MM.1S (cell line): ENCODE data around the gene KCNJ16.

Experiments used
- EZH2 ChIP-seq: fragments of 300-600 bp; sonication (generic); optimal IDR thresholded peaks from 2 replicates; pipeline ENCODE3; 2017; ENCODE audit warnings: low read depth, mild to moderate bottlenecking, antibody characterized with exemption, low read length, mixed read lengths
- EZH2phosphoT487 ChIP-seq: fragments of 300-600 bp; sonication (generic); IDR thresholded peaks from 2 replicates; pipeline ENCODE4 v1.6.1; 2018; ENCODE audit warnings: antibody characterized with exemption, low read length
- TF ChIP-seq, protein P1 (sequence below): fragments of 300-600 bp; sonication (generic); IDR thresholded peaks from 2 replicates; pipeline ENCODE4 v1.5.1; 2016; ENCODE audit warnings: antibody characterized with exemption, low read length, mixed read lengths

DNA sequence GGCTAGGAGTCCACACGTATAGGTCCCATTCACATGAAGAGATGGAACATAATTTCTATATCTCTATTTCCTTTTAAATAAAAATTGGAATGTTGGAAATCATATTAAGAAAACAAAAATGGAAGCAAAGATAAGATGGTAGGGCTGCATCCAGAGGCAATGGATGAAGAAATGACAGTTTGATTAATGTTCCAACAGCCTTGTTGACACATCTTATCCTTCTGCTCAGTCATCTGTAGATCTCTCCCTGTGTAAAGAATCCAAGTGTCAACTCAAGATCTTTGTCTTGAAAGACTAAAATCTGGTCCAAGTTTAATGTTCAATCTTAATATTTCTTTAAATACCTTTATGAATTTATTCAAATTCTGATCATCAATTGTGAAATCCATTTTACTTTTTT is 86.5 kb downstream of the KCNJ16 start:
- TF ChIP-seq, protein P1, sequence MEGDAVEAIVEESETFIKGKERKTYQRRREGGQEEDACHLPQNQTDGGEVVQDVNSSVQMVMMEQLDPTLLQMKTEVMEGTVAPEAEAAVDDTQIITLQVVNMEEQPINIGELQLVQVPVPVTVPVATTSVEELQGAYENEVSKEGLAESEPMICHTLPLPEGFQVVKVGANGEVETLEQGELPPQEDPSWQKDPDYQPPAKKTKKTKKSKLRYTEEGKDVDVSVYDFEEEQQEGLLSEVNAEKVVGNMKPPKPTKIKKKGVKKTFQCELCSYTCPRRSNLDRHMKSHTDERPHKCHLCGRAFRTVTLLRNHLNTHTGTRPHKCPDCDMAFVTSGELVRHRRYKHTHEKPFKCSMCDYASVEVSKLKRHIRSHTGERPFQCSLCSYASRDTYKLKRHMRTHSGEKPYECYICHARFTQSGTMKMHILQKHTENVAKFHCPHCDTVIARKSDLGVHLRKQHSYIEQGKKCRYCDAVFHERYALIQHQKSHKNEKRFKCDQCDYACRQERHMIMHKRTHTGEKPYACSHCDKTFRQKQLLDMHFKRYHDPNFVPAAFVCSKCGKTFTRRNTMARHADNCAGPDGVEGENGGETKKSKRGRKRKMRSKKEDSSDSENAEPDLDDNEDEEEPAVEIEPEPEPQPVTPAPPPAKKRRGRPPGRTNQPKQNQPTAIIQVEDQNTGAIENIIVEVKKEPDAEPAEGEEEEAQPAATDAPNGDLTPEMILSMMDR: no peak
- TF ChIP-seq EZH2: no peak
- no peak for TF ChIP-seq EZH2phosphoT487
